Keratinocyte (primary cell): ENCODE results near the gene SLC41A1.

ENCODE experiments used
- CTCF ChIP-seq, 3 experiments: IDR thresholded peaks in 1 of 3; conservative IDR thresholded peaks in 1 of 3; optimal IDR thresholded peaks in 1 of 3; 2 replicates in 2 of 3; 3 replicates in 1 of 3; pipeline versions ENCODE3 to v1.5.1; 2011; ENCODE audit warnings: low read length in 3 of 3, mild to moderate bottlenecking in 3 of 3, moderate library complexity in 2 of 3, control low read depth in 1 of 3, inconsistent platforms in 1 of 3; ENCODE audit not compliant: insufficient read depth in 2 of 3; ENCODE audit errors: extremely low read depth in 1 of 3
- EZH2 ChIP-seq: IDR thresholded peaks from one replicate; pipeline ENCODE4 v1.6.1; 2012; ENCODE audit warnings: inconsistent platforms, mild to moderate bottlenecking, low read length, moderate library complexity

GRCh38 chr1:205809469-205809868 lies 3.5 kb downstream of the SLC41A1 start:
- TF ChIP-seq EZH2 (no peak), CTCF (optimal IDR thresholded peaks at IDR 0.05 in 1 of 3, IDR thresholded peaks at IDR 0.05 in 1 of 3, conservative IDR thresholded peaks at IDR 0.05 in 1 of 3; ENCODE audit: extremely low read depth in 1 of 3, insufficient read depth in 2 of 3, low read length in 3 of 3) (no peak)
